Measurements from ENCODE around the gene ANTXR2. TPM values are rescaled to one million over a fixed set of nuclear protein-coding genes. Genes with fewer than 3 reads are reported as not detected.

Gene ANTXR2
- total RNA-seq, 2 experiments from 2014 or later: 20.8 to 27.6 TPM

- peaks cover 4% of the 10 kb centered on the region for H3K27me3 Mint-ChIP-seq
- POLR2A ChIA-PET: no interaction called here
Measured at GRCh38 chr4:79857811-79858210, 215.2 kb downstream of the ANTXR2 start.

GRCh38 chr4:79856196-79856595 lies 216.8 kb downstream of the ANTXR2 start:
- Mint-ChIP-seq H3K27me3 (no peaks in the 10 kb centered on the region), H3K4me1 (no peaks in the 10 kb centered on the region), H3K9me3 (no peaks in the 10 kb centered on the region), H3K27ac (no peak overlapping the region), H3K36me3 (no peaks in the 10 kb centered on the region), H3K4me3 (no peak overlapping the region)
- POLR2A ChIA-PET: no interaction called here
- DNase-seq: no peak
- no peak for ATAC-seq (ENCODE audit: low read depth)

More at GRCh38 chr4:79857811-79858210, 215.2 kb downstream of the ANTXR2 start:
- H3K4me1 Mint-ChIP-seq: no peaks in the 10 kb centered on the region
- no peak overlapping the region for H3K4me3 Mint-ChIP-seq
- H3K9me3 Mint-ChIP-seq: no peaks in the 10 kb centered on the region
- DNase-seq: no peak
- H3K27ac Mint-ChIP-seq: no peak overlapping the region
- ATAC-seq (ENCODE audit: low read depth): no peak
- no peaks in the 10 kb centered on the region for H3K36me3 Mint-ChIP-seq

DNA sequence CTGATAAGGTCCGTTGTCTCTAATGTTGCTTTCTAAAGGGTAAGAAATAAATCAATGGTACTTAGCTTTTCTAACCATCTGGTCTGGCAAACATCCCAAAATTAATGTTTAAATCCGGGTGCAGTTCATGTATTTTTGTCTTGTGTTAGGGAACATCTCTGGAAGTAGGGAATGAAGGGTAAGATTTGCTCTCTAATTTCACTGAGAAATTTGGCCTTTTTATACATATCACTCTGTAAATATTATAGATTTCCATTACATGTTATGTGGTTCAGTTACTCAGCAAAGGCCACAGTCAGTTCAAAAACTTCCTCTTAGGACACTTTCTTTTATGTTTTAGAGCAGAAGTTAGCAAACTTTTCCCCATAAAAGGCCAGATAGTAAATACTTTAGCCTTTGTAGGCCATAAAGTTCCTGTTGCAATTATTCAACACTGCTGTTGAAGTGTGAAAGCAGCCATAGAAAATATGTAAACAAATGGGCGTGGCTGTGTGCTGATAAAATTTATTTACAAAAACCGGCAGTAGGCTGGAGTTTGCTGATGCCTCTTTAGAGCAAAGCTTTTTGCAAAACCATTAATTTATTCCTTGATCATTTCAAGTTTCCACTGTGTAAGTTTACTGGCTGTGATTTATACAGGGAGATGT lies 218.1 kb downstream of the ANTXR2 start:
- Mint-ChIP-seq H3K4me3 (no peak overlapping the region), H3K36me3 (no peaks in the 10 kb centered on the region), H3K27me3 (no peaks in the 10 kb centered on the region), H3K27ac (no peak overlapping the region), H3K4me1 (no peaks in the 10 kb centered on the region), H3K9me3 (no peaks in the 10 kb centered on the region)
- POLR2A ChIA-PET: no interaction called here
- ATAC-seq (ENCODE audit: low read depth) (no peak), DNase-seq (no peak)

DNA sequence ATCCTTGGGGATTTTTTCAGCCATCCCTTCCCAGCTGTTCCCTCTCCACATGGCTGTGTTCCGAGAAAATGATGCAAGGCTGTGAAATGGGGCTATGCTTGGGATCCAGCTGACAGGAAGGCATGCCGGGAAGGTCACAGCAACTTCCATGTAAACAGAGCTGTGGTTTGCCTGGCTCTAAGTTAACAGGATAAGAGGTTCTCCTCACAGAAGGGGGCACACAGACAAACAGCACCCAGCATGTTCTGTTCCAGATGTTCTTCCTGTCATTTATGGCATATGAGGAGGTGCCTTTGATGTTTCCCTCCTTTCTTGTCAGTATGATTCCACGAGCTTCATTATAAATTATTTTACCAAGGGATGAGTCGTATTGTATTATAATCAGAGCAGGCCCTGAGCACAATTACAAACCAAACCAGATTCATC lies 220.7 kb downstream of the ANTXR2 start:
- no peak for DNase-seq

GRCh38 chr4:79851625-79852304 lies 221.3 kb downstream of the ANTXR2 start:
- Mint-ChIP-seq H3K36me3 (no peaks in the 10 kb centered on the region), H3K4me3 (no peak overlapping the region), H3K9me3 (no peaks in the 10 kb centered on the region), H3K27me3 (no peaks in the 10 kb centered on the region), H3K4me1 (no peaks in the 10 kb centered on the region), H3K27ac (no peak overlapping the region)
- no peak for ATAC-seq (ENCODE audit: low read depth)
- POLR2A ChIA-PET: no interaction called here
- DNase-seq: no peak

More for the DNA sequence above, 220.7 kb downstream of the ANTXR2 start:
- Mint-ChIP-seq H3K9me3 (no peaks in the 10 kb centered on the region), H3K36me3 (no peaks in the 10 kb centered on the region), H3K4me1 (no peaks in the 10 kb centered on the region), H3K27ac (no peak overlapping the region), H3K4me3 (no peak overlapping the region), H3K27me3 (no peaks in the 10 kb centered on the region)
- POLR2A ChIA-PET: no interaction called here
- ATAC-seq (ENCODE audit: low read depth): no peak

Other genes starting within 250 kb of the ANTXR2 start
- gene PRDM8, start 124.3 kb upstream of the ANTXR2 start, total RNA-seq: 1 to 10 TPM; 8.2 to 9.5 TPM
- gene FGF5, start 193.4 kb upstream of the ANTXR2 start, total RNA-seq: not detected

Data from activated naive CD8-positive, alpha-beta T cell treated with anti-CD3 and anti-CD28 coated beads, Interleukin-2, amount 10 ng/mL, durations not matched to agents 7 days and 5 days (primary cell).